ENCODE data around the gene KCNMA1.
A peak's percentile ranks its signal among the peaks of the same experiment; 100 is the strongest.
"Not testable (repeated sequence)": the region's sequence is repeated elsewhere in the genome, so short reads cannot be mapped to it uniquely, and the experiment has no call there.

Gene KCNMA1

DNA sequence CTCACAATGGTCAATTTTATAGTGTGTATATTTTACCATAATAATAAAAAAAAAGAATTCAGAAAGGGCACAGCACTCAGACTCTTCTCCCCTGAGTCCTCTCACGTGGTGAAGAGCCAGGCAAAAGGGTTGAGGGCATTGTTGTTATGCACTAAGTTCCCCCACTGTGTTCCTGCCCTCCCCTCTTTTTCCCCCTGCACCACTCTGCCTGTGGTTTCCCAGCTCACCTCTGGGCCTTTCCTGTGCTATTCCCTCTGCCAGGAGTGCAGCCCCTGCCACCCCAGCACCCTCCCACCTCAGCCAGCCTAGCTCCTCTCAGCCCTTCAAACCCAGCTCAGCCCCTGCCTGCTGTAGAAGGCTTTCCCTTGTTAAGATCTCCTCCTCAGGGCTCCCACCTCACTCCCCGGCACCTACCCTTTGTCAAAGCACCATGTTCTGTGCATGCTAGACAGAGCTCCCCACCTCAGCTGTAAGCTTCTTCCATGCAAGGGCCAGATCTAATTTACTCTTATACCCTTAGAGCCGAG is 108.5 kb downstream of the KCNMA1 start:
- DNase-seq: no peak

DNA sequence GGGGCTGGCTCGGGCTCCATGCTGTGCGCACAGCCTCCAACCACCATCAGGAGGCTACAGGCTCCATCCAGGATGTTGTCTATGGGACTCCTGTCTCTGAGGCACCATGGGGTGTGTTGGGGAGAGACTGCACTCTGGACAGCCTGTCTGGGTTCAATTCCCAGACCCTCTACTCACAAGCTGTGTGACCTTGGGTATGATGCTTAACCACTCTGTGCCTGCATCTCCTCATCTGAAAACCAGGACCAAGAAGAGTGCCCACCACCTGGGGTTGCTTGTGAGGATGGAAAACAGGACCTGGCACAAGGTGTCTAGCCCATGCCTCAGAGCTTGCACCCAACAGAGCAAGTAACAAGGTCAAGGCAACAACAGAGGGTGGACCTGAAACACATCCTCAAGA is 109.8 kb downstream of the KCNMA1 start:
- no peak for DNase-seq

DNA sequence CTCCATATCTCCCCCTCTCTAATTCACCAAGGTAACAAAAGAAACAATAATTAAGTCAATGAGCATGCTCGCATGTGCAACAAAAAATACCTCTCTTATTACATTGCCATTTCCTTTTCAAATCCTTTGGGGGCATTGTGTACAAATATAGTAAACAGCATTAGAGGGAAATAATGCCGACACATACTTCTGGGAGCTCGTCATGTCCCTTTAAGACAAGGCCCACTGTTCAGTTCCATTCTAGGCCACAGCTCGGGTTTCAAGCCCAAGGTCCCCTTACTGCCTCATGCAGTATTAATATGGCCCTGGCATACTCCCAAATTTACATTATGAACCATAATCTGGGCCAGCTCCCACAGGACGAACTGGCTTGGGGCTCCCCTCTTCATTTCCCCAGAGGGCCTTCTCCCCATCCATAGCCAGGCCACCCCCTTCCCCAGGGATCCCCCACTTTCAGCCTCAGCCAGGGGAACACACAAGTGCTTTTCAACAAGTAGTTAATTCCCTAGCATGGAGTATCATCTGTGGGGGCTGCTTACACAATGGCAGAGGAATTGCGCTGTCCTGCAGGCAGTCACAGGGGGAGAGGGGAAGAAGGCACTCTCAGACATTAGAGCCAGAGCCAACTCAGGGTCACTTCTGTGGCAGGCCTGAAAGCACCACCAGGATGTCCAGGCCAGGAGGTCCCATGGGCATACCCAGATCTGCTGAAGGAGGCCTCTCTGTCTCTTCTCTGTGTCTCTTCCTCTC is 110.6 kb downstream of the KCNMA1 start:
- no peak for DNase-seq

DNA sequence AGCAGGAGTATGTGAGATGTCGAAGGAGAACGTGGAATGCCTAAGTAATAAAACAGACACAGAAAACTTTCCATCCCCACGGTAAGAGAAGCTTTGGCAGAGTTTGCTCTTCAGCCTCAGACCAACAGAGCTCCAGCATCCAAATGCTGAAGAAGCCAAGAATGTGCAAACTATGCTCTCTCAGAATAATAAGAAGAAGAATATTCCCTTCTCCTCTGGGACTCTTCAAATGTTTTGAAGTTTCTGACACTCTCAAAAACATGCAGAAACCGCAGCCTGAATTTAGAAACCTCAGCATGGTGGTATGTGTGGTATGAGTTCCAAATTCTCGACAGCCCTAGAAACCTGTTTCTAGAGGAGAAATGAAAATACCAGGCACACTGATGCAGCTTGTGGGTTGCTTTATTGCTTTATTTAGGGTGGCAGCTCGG is 113.3 kb downstream of the KCNMA1 start:
- no peak for DNase-seq

DNA sequence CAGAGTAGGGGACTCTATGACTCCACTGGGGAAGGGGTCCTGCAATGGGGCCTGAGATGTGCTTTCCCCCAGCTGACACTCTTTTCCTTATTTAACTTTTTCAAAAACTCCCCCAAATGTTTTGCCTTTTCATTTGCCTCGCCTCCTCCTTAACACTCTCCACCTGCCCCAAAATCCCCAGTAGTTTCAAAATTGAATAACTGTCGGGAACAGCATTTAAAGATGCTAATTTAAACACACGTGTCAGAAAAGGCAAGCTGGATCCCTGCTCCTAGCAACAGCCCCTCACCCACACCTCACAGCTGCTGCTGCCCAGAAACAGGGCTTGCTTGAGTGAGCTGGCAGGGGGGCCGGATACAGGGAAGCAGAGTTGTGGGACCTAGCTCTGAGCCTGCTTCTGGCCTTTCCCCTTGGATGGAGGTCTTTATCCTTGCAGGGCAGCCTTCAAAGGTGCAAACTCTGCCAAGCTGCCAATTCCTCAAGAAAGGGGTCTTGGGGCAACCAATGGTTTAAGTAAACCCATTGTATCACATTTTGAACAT is 115.3 kb downstream of the KCNMA1 start:
- DNase-seq: no peak

DNA sequence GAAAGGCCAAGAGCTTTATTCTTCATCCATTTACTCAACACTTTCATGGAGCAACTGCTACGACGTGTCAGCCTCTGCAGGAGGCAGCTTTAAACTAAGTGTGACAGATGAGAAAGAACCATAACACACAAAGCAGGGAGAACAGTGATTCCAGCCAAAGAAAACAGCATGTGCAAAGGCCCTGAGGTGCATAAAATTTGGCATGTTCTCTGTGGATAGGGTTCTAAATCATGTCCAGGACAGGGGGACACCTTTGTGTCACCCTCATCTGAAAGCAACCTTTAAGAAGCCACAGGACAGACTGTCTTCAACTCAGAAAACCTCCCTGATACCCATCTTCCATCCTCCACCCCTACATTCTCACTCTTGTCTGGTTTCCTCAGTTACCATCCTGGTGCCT is 116.6 kb downstream of the KCNMA1 start:
- DNase-seq: no peak

DNA sequence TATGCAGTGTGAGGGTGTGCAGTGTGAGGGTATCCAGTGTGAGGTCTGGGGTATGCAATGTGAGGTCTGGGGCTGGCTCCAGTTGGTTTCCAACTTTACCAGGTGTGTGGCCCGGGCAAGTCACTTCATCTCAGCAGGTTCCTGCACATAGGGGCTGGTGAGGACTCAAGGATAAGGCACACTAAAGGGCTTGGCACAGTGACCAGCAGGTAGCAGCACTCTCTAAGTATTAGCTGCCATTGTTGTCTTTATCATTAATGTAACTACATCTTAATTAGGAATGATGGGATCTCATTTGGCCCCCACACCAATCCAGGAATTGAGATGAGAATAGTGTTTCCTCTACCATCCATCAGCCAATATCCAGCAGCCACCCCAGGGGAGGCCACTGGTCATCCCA is 117.3 kb downstream of the KCNMA1 start:
- no peak for DNase-seq

DNA sequence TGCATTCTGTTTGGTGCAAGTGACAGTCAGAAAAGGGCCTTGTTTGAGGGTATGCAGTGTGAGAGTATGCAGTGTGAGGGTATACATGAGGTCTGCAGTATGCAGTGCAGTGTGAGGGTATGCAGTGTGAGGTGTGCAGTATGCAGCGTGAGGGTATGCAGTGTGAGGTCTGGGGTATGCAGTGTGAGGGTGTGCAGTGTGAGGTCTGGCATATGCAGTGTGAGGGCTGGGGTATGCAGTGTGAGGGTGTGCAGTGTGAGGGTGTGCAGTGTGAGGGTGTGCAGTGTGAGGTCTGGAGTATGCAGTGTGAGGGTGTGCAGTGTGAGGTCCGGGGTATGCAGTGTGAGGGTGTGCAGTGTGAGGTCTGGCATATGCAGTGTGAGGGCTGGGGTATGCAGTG is 117.8 kb downstream of the KCNMA1 start:
- DNase-seq: not testable (repeated sequence)

DNA sequence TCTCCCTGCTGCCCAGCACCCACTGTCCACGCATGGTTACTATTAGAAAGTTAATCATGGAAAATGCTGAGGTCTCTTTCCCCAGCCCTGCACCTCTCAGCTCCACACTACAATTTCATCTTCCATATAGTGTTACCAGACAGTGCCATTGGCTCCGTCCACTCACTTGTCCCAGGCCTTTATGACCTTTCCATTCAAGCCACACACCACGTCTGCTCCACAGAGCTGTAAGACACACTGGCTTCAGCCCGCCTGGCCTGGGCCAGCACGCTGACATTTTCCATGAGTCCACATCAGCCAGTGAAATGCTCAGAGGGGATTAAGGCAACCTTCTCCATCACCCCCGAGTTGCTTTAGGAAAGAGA is 118.7 kb downstream of the KCNMA1 start:
- DNase-seq: no peak

DNA sequence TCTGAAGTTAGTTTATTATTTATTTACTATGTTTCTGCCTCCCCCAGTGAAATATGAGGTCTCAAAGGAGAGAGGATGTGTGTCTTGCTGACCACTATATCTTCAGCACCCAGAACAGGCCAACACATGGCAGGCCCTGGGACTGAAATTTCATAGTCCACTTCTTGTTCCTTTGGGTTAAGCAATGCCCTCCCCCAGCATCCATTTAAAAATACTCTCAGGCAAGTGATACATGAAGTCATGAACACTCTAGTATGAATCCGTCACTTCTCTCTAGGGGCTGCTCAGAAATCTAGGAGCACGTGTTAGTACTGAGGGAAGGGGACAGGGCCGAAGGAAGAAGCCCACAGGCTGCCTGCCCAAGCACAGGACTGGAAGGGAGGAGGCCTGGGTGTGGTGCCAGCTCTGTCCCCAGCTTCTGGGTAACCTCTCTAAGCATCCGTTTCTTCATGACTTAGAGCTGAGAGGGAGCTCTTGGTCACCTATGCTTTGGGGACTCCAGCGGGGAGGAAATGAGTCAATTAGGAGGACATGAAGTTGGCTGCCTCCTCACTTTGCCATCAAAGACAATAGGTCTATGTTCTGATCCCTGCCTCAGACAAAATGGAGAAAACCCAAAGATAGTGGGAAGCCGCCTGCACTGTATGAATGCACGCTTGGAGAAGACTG is 119.2 kb downstream of the KCNMA1 start:
- peak; percentile 18 to 60 (median 48) for DNase-seq

DNA sequence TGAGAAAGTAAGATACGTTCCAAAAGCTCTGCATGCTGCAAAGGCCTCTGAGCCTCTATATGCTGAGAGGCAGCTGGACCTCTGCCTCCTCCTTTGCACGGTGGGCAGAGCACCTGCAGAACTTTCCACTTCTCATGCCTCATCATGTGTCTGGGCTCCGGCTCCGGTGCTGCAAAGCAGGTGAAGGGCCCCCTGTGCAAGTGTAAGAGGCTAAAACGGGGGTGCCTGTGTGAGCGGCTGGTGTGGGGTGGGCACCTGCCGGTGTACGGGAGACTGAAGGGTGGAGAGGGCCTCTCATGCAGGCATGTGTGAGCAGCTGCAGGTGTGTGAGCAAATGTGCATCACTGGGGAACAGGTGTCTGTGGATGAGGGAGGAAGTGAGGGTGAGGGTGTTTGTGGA is 121.0 kb downstream of the KCNMA1 start:
- no peak for DNase-seq

DNA sequence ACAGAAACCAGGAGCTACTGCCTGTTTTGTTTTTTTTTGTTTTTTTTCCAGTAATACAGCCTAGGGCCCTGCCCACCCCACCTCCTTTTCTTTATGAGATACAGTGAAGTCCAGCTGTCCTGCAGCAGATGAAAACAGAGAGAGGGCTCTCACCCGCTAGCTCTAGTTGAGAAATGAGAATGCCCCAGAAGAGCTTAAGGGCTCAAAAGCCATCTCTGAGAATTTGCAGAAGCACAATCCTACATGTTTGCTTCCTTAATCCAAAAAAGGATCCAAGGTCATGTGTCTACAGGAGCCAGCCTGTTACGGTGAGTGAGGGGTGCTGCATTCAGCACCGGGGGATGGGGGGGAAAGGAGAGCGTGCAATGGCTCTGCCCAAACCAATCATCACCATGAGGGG is 122.7 kb downstream of the KCNMA1 start:
- DNase-seq: peak in 3 of 4 experiments; percentile 28 to 54 (median 40)

DNA sequence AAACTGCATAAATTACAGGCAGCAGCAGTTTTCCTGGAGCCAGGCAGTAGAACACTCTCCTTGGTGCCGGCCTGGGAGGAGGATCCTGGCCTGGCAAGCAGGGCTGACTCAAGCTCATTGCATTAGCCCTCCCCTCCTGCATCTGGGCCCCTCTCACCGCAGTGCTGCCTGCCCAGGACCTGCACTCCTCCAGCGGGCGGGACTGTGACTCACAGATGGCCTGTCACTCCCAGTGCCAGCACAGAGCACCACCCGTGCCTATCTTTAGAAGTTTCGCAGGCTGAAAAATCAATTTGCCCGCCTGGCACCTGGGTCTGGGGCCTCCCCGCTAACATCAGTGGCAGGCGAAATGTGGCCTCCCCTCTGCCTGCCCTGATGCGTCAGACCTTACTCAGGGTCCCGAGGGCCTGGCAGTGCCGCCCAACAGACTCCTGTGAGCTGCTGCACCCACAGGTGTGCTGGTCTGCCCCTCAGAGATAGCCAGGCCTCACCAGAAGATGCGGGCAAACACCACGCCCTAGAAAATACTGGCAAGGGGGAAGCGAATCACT is 123.8 kb downstream of the KCNMA1 start:
- no peak for DNase-seq

DNA sequence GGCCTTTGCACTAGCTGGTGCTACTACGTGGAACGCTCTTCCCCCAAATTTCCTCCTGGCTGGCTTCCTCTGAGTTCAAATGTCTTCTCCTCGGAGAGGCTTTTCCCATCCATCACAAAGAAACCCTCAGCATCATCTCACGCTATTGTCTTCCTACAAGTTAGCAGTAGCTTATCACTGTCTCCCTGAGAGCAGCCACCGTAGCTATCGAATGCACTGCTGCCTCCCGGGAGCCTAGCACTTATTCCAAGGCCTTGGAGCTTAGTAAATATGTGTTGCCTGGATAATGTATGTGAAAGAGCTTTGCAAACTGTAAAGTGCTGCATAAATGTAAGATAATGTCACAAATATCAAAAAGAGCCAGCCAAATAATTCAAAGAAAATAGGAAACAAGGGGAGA is 124.4 kb downstream of the KCNMA1 start:
- no peak for DNase-seq

DNA sequence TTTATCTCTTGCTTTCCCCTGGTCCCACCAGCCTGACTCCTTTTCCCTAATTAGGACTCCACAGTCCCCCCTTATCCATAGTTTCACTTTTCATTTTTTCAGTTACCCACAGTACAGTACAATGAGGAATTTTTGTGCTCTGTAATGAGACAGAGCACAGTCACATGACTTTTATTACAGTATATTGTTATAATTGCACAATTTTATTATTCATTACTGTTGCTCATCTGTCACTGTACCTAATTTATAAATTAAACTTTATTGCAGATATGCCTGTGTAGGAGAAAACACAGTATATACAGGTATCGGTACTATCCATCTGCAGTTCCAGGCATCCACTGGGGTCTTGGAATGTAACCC is 125.4 kb downstream of the KCNMA1 start:
- DNase-seq: no peak

DNA sequence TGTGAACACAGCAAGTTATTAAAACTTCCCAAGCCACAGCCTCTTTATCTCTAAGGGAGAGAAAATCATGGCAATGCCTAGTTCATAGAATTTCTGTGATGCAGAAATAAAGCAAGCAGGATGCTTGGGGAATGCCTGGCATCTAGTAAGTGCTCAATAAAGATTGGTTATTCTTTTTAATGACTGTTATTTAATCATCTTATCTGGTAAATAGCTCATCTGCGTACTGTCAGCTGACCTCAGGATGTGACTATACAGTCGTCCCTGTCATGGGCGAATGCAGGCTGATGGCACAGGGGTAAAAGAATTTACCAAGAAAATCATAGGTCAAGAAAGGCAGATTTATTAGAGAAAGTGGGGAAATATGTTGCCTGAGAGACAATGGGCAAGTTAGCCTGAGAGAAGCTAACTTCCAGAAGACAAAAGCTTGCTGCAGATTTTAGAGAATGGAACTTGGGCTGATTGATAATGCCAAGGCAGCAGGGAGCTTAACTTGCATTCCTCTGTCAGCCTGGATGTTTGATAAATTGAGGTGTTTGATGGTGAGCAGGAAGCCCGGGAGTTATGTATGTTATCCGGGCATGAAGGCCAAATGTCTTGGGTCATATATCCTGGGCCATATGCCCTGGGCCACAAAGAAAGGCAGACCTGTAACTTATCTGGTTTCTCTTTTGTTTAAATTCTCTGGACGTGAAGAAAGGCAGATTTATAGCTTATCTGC is 126.0 kb downstream of the KCNMA1 start:
- DNase-seq: no peak

DNA sequence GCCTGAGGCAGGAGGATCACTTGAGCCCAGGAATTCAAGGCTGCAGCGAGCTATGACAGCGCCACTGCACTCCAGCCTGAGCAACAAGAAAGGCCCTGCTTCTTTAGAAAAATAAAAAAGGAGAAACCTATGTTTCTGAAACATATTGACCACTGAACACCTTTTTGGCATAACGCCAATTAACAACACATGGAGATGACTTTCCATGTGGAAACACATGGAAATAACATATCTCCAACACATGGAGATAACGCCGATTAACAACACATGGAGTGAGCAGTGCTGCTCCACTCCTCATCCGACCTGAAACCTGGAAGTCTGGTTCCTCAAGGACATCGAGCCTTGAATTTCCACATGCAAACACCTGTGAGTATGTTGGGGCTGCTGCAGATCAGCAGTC is 126.9 kb downstream of the KCNMA1 start:
- DNase-seq: no peak

DNA sequence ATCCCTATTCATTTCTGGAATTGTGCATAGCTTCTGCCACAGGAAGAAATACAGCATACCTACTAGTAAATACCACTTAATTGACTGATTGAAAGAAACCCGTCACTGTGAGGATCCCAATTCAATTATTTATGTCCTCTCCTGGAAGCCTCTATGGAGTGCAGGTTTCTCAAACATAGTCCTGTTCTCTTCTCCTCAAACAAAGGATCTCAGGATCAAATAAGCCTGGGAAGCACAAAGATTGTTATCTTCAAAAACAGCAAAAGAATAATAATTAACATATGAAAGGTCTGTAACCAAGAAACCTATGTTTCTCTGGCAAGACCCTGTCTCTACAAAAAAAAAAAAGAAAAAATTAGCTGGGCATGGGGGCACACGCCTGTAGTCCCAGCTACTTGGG is 127.3 kb downstream of the KCNMA1 start:
- DNase-seq: no peak

DNA sequence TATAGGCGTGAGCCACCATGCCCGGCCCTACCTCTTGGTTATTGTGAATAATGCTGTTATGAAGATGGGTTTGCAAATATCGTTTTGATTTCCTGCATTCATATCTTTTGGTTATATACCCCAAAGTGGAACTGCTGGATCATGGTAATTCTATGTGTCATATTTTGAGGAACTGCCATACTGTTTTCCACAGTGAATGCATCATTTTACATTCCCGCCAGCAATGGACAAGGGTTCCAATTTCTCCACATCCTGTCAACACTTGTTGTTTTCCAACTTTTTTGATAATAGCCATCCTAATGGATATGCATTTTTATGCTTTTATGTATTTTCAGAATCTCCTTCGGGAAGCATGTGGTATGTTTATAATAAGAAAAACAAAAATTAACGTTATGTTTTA is 128.2 kb downstream of the KCNMA1 start:
- no peak for DNase-seq

DNA sequence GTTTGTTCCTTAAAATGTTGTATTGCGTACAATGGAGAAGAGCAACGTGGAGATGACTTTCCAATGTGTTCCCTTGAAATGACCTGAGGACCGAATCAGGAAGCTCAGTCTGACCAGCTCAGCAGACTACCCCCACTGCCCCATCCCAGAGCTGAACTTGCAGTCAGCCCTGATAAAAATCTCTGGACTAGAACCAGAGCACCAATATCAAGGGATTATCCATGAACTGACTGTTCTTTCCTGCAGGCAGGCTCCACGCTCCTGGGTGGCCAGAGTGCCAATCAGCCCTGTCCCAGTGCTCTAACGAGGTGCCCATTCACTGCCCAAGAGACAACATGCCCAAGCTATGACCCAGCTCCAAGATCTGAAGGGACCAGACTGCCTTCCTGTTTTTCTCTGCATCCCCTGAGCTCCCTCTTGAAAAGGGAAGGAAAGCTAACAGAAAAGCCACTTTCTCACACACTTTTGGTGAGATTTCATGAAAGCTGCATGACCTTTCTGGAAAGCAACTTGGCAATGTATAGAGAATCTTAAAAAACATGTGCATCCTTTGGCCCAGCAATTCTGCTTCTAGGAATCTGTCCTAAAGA is 130.2 kb downstream of the KCNMA1 start:
- peak; percentile 55 to 81 (median 78) for DNase-seq

DNA sequence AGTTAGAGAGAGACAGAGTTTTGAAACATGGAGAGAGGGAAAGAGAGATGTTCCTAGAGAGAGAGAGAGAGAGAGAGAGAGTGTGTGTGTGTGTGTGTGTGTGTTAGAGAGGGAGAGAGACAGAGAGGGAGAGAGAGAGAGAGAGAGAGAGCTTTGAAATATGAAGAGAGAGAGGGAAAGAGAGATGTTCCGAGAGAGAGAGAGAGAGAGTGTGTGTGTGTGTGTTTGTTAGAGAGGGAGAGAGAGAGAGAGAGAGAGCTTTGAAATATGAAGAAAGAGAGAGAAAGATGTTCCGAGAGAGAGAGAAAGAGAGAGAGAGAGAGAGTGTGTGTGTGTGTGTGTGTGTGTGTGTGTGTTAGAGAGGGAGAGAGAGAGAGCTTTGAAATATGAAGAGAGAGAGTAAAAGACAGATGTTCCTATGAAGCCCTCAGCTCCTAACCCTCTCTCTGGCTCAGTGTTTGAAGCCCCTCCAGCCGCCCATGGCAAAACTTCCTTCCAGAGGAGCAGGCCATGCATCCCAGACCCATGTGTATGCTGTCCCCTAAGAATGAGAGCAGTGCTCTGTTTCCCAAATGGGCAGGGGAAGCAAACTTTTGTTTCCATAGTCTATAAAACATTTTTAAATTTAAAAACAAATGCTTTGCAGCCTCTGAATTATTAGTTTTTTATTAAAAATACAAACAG is 130.9 kb downstream of the KCNMA1 start:
- peak in 1 of 4 experiments; percentile 24 for DNase-seq

Data from suppressor macrophage (primary cell).